ENCODE results near the gene ELAVL3.

- TF ChIP-seq CTCF (IDR thresholded peaks at IDR 0.05) (no peak), POLR2AphosphoS5 (IDR thresholded peaks at IDR 0.05; ENCODE audit: low read depth, low read length) (no peak)
These were observed 36.8 kb downstream of the ELAVL3 start for GRCh38 chr19:11444059-11444458.
